GM19438 (cell line): ENCODE measurements around the gene FAM83C.

Experiments
- ATAC-seq: cut with Tn5 transposase; IDR thresholded peaks from one replicate; pipeline ENCODE4 v1.9.1; 2021; ENCODE audit warnings: low read depth; ENCODE audit not compliant: unreplicated experiment

FAM83C gene

GRCh38 chr20:35300469-35301262 lies 8.4 kb upstream of the FAM83C start:
- no peak for ATAC-seq

- no peak for ATAC-seq
Observed at GRCh38 chr20:35299780-35300179, 7.6 kb upstream of the FAM83C start.

GRCh38 chr20:35298264-35298663 lies 6.0 kb upstream of the FAM83C start:
- ATAC-seq = no peak

GRCh38 chr20:35297740-35298139 lies 5.5 kb upstream of the FAM83C start:
- ATAC-seq = no peak

- no peak for ATAC-seq
Observed at GRCh38 chr20:35297155-35297554, 4.9 kb upstream of the FAM83C start.

GRCh38 chr20:35296101-35296554 lies 3.9 kb upstream of the FAM83C start:
- no peak for ATAC-seq

- no peak for ATAC-seq
Observed at GRCh38 chr20:35295674-35296073, 3.4 kb upstream of the FAM83C start.

- no peak for ATAC-seq
Observed at GRCh38 chr20:35295058-35295457, 2.8 kb upstream of the FAM83C start.

- no peak for ATAC-seq
Observed at GRCh38 chr20:35294293-35294685, 2.1 kb upstream of the FAM83C start.

GRCh38 chr20:35293303-35294292 lies 1.4 kb upstream of the FAM83C start:
- no peak for ATAC-seq

GRCh38 chr20:35292504-35293285 lies 470 bp upstream of the FAM83C start:
- no peak for ATAC-seq

GRCh38 chr20:35290887-35291417 lies 1.3 kb downstream of the FAM83C start:
- ATAC-seq = no peak

GRCh38 chr20:35290186-35290886 lies 1.9 kb downstream of the FAM83C start:
- ATAC-seq = no peak

- no peak for ATAC-seq
Observed at GRCh38 chr20:35288325-35289060, 3.7 kb downstream of the FAM83C start.

GRCh38 chr20:35287509-35288324 lies 4.5 kb downstream of the FAM83C start:
- ATAC-seq = no peak

GRCh38 chr20:35286899-35287508 lies 5.2 kb downstream of the FAM83C start:
- no peak for ATAC-seq

- no peak for ATAC-seq
Observed at GRCh38 chr20:35286077-35286898, 5.9 kb downstream of the FAM83C start.
